ENCODE measurements around the gene CCNDBP1. TPM values are rescaled to one million over a fixed set of nuclear protein-coding genes. Genes with fewer than 3 reads are reported as not detected.

The CCNDBP1 gene
- total and polyA plus RNA-seq, 10 donors, result 54.6 to 99.2 (median 68.4) TPM

DNA sequence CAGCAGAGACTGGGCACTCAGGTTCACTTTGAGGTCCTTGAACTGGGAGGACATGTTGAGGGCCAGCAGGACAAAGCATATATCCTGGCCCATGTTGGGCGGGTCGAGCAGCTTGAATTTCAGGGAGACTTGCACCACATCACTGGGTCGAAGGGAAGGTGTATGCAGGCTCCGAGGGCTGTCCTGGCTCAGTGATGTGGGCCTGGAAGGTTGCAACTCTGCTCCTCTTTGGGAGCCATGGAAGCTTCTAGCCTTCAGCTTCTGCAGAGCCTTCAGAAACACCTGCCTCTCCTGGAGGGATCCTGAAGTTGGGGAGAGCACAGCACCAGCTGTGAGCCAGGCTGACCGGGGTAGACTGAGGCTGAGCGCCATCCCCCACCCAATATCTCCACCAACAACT, 50.3 kb downstream of the CCNDBP1 start:
- Histone ChIP-seq H3K4me1 (peaks cover 0 to 23% (median 6%) of the 10 kb centered on the region in 6 donors), H3K27me3 (replicated peaks in 1 of 7) (peaks cover 0 to 26% (median 0%) of the 10 kb centered on the region in 7 donors), H3K36me3 (no peaks in the 10 kb centered on the region), H3K4me3 (no peak overlapping the region), H3K27ac (no peak overlapping the region), H3K9me3 (no peaks in the 10 kb centered on the region)
- DNase-seq, result no peak
- intact Hi-C loops (cut with DNase I; ENCODE audit: low total_unique reads), result no loop called here
- WGBS, 5 donors, result 85 to 98% (median 95%) methylated on average over 6 of the region's 6 CpGs
- TF ChIP-seq, protein P1, sequence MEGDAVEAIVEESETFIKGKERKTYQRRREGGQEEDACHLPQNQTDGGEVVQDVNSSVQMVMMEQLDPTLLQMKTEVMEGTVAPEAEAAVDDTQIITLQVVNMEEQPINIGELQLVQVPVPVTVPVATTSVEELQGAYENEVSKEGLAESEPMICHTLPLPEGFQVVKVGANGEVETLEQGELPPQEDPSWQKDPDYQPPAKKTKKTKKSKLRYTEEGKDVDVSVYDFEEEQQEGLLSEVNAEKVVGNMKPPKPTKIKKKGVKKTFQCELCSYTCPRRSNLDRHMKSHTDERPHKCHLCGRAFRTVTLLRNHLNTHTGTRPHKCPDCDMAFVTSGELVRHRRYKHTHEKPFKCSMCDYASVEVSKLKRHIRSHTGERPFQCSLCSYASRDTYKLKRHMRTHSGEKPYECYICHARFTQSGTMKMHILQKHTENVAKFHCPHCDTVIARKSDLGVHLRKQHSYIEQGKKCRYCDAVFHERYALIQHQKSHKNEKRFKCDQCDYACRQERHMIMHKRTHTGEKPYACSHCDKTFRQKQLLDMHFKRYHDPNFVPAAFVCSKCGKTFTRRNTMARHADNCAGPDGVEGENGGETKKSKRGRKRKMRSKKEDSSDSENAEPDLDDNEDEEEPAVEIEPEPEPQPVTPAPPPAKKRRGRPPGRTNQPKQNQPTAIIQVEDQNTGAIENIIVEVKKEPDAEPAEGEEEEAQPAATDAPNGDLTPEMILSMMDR (IDR thresholded peaks at IDR 0.05 in 8 of 11, conservative IDR thresholded peaks at IDR 0.05 in 3 of 11), result no peak
- TF ChIP-seq POLR2A (IDR thresholded peaks at IDR 0.05) (no peak), POLR2AphosphoS5 (IDR thresholded peaks at IDR 0.05) (no peak)

DNA sequence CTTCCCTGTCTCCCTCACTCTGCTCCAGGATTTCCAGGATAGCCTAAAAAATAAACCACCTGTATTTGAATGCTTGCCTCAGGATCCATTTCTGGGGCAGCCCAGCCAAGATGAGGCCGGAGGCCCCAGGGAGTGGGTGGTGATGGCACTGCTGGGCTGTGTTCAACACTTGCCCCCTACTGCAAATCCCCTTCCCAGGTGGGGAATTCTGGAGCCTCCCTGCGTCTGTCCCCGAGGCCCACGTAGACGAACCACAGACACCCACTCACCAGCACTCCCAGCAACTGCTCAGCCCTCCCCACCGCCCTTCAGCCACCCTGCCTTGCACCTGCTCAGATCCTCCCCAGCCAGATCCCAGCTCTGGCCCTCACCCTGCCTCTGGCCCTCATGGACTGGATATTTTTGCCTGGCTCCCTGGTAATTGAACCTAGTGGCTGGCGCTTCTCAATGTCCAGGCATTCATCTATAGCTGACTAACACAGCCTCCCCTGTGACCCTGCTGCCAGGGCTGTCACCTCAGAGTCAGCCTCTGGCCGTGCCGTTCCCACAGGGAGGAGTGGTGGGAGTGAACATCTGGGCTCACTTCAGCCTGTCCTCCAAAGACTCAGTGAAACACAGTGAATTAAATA, 52.8 kb downstream of the CCNDBP1 start:
- no peak overlapping the region for H3K27ac ChIP-seq
- 75 to 89% (median 81%) methylated on average over 9 of the region's 9 CpGs for WGBS, 5 donors
- no peaks in the 10 kb centered on the region for H3K36me3 ChIP-seq
- no peak overlapping the region for H3K4me3 ChIP-seq
- peaks cover 0 to 26% (median 0%) of the 10 kb centered on the region in 7 donors for H3K27me3 ChIP-seq (replicated peaks in 1 of 7)
- TF ChIP-seq, protein P1 (IDR thresholded peaks at IDR 0.05 in 8 of 11, conservative IDR thresholded peaks at IDR 0.05 in 3 of 11), result no peak
- TF ChIP-seq POLR2A (IDR thresholded peaks at IDR 0.05) (no peak), POLR2AphosphoS5 (IDR thresholded peaks at IDR 0.05) (no peak)
- H3K4me1 ChIP-seq, result peaks cover 0 to 23% (median 6%) of the 10 kb centered on the region in 6 donors
- no peaks in the 10 kb centered on the region for H3K9me3 ChIP-seq
- no peak for DNase-seq
- intact Hi-C loops (cut with DNase I; ENCODE audit: low total_unique reads), result no loop called here

DNA sequence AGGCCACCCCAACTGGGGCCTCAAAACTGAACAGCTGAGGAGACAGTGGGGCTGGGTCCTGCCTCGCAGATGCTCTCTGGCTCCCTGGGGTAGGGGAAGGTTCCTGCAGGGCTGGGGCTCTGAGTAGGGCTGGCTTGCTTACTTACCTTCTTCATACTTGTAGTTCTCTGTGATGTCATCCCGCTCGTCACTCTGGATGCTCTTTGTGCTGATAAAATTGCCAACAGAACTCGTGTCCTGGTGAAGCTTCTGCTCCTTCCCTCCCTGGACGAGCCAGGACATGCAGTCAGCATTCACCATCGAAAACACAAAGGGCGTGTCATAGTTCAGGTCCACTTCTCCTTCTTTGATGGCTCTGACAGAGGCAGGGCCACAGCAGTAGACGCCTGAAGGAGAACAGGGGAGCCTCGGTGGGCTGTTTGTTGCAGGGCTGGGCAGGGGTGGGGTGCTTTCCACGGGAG, 53.5 kb downstream of the CCNDBP1 start:
- Histone ChIP-seq H3K27me3 (replicated peaks in 1 of 7) (peaks cover 0 to 26% (median 0%) of the 10 kb centered on the region in 7 donors), H3K4me1 (peaks cover 0 to 23% (median 6%) of the 10 kb centered on the region in 6 donors), H3K27ac (no peak overlapping the region), H3K36me3 (no peaks in the 10 kb centered on the region), H3K4me3 (no peak overlapping the region), H3K9me3 (no peaks in the 10 kb centered on the region)
- TF ChIP-seq POLR2A (IDR thresholded peaks at IDR 0.05) (no peak), POLR2AphosphoS5 (IDR thresholded peaks at IDR 0.05) (no peak)
- TF ChIP-seq, protein P1 (IDR thresholded peaks at IDR 0.05 in 8 of 11, conservative IDR thresholded peaks at IDR 0.05 in 3 of 11), result no peak
- DNase-seq, result no peak
- intact Hi-C loops (cut with DNase I; ENCODE audit: low total_unique reads), result no loop called here
- WGBS, 5 donors, result 57 to 84% (median 59%) methylated on average over 10 of the region's 10 CpGs

DNA sequence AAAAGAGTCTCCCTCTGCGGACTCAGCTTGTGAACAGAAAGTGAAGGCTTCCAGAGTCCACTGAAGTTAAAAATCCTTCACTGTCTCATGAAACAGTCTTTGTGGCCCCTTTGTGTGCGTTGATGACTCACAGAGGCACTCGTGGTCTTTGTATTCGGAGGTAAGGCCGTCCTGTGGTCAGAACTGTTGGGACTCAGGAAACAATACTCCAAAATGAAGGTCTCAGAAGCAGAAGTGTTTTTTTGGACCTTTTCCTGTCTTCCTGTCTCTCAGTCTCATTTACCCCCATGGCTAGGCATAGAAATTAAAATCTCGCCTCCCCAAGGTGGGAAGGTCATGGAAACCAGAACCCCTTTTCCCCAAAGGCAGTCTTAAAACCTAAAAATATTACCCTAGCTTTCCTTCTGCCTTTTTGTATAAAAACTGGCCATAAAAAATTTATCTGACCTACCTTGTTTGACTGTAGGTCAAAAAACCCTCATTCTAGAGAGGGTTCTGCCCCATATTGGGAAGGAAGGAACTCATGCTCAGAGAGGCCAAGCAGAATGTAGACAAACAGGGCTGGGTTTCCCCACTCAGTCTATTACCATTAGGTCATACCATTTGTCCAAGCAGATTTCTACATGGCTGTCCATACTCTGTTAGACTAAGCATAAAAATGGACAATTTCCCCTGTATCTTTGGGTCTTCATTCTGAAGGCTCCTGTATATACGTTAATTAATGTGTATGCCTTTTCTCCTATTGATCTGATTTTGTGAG, 54.7 kb downstream of the CCNDBP1 start:
- peaks cover 0 to 21% (median 0%) of the 10 kb centered on the region in 7 donors for H3K27me3 ChIP-seq (replicated peaks in 1 of 7)
- no peak overlapping the region for H3K4me3 ChIP-seq
- intact Hi-C loops (cut with DNase I; ENCODE audit: low total_unique reads), result no loop called here
- no peaks in the 10 kb centered on the region for H3K9me3 ChIP-seq
- DNase-seq, result no peak
- H3K27ac ChIP-seq, result no peak overlapping the region
- H3K4me1 ChIP-seq, result peaks cover 0 to 23% (median 6%) of the 10 kb centered on the region in 6 donors
- 30 to 37% (median 34%) methylated on average over 7 of the region's 7 CpGs for WGBS, 5 donors
- no peaks in the 10 kb centered on the region for H3K36me3 ChIP-seq
- TF ChIP-seq, protein P1 (IDR thresholded peaks at IDR 0.05 in 8 of 11, conservative IDR thresholded peaks at IDR 0.05 in 3 of 11), result no peak
- no peak for TF ChIP-seq POLR2AphosphoS5 (IDR thresholded peaks at IDR 0.05)
- no peak for TF ChIP-seq POLR2A (IDR thresholded peaks at IDR 0.05)
